Aorta (tissue), 5 donors: Measurements from ENCODE around the gene TARBP2. TPM values are rescaled to one million over a fixed set of nuclear protein-coding genes. Genes with fewer than 3 reads are reported as not detected.
A peak's percentile ranks its signal among the peaks of the same experiment; 100 is the strongest.

Source experiments
- ATAC-seq: fragments of 200-7000 bp; cut with Tn5 transposase; one replicate; pipeline ENCODE4 v1.9.1; 2022; ENCODE audit warnings: moderate library complexity; ENCODE audit not compliant: low FRiP score
- DNase-seq, 2 donors: peaks; one replicate each; pipeline ENCODE4 v3.0.0-alpha.2; 2020
- H3K27ac ChIP-seq, 2 donors: one replicate each; pipeline ENCODE4 v1.5.1; 2013; ENCODE audit warnings: low read length in 2 of 2, mild to moderate bottlenecking in 2 of 2, moderate library complexity in 2 of 2, control low read depth in 1 of 2, inconsistent platforms in 1 of 2, low read depth in 1 of 2
- H3K27me3 ChIP-seq, 2 donors: one replicate each; pipeline ENCODE4 v1.6.1; 2013; ENCODE audit warnings: control low read depth in 1 of 2, low read length in 1 of 2, mild to moderate bottlenecking in 1 of 2, moderate library complexity in 1 of 2; ENCODE audit not compliant: insufficient read depth in 2 of 2, control insufficient read depth in 1 of 2
- H3K36me3 ChIP-seq, 2 donors: one replicate each; pipeline ENCODE4 v1.6.1; 2013; ENCODE audit warnings: control low read depth in 1 of 2, low read length in 1 of 2, mild to moderate bottlenecking in 1 of 2; ENCODE audit not compliant: insufficient read depth in 2 of 2, control insufficient read depth in 1 of 2
- H3K4me1 ChIP-seq, 2 donors: one replicate each; pipeline ENCODE4 v1.6.1; 2013; ENCODE audit warnings: low read length in 2 of 2, control low read depth in 1 of 2, mild to moderate bottlenecking in 1 of 2, moderate library complexity in 1 of 2; ENCODE audit not compliant: insufficient read depth in 2 of 2, control insufficient read depth in 1 of 2
- H3K4me3 ChIP-seq, 2 donors: one replicate each; pipeline ENCODE4 v1.5.1; 2013; ENCODE audit warnings: low read length in 2 of 2, control low read depth in 1 of 2, mild to moderate bottlenecking in 1 of 2
- H3K9me3 ChIP-seq: one replicate; pipeline ENCODE4 v1.6.1; 2013; ENCODE audit warnings: mild to moderate bottlenecking, low read length; ENCODE audit not compliant: control insufficient read depth
- WGBS, 2 donors: extraction: QIAGEN DNeasy Blood & Tissue Kit; methylation state at CpG; one replicate each; pipeline ENCODE4 v1.1.7; 2013; 5-methylcytosine and 5-hydroxymethylcytosine counted together
- intact Hi-C, 2 donors: fragments of 100-400 bp; cut with DNase I; formaldehyde crosslinking; loops; one replicate each; pipeline versions ENCODE4 v1.14.2 to v1.15.0; 2022
- polyA plus RNA-seq, 2 donors: library from polyadenylated mRNA; stranded (reverse); fragments of 200-250 nt; gene quantifications; one replicate each; pipeline ENCODE4 v1.2.3, GENCODE V29; 2013
- total RNA-seq, 2 donors: library from RNA; stranded (reverse); fragmentation: NEBNext Ultra II Directional; extraction: Animal tissue kit (Norgen Biotek cat#: 25700); gene quantifications; one replicate each; pipeline ENCODE4 v1.2.1, GENCODE V29; 2021
- donor health status: healthy with polysubstance abuse.
- donor health status: Bipolar disorder and iron deficiency.
- donor health status: DM: no; HTN: no; CAD: no.
- donor health status: DM: no; HTN: no; CAD: no.
- donor health status: DM: yes; HTN: yes; CAD: no.

The TARBP2 gene
- total and polyA plus RNA-seq, 4 donors = 8.8 to 36.3 (median 17.0) TPM

DNA sequence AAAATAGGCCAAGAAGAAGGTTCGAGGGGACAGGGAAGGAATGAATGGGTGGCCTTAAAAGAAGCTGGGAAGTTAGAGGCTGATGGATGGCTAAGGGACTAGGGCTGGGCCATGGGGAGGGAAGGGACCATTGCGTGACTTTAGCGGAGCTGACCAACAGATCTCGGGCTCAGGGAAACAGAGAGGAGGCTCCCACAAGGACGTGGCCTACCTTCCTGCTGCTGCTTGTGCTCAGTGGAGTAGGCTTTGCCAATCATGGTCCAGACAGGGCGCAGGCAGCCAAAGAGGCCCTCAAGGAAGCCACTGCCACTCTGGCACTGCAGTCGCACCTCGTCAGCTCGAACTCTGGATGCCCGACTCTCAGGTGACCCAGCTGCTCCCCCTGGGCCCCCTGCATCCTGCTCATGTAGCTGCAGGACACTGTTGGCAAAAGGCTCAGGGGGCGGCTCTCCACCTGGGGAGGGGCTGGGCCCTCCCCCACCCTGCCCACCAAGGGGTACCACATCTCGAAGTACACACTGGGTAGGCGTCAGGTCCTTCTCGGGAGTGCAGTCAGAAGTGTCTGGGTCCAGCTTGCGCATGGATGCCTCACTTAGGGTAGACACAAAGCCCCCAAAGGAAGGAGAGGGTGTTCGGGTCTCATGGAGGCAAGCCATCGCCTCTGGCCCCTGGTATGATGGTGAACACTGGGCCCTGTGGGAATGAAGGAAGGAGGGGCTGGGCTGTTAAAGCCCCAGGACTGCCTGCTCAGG is 14.2 kb upstream of the TARBP2 start:
- H3K36me3 ChIP-seq = peaks cover 0 to under 1% of the 10 kb centered on the region in 2 donors

DNA sequence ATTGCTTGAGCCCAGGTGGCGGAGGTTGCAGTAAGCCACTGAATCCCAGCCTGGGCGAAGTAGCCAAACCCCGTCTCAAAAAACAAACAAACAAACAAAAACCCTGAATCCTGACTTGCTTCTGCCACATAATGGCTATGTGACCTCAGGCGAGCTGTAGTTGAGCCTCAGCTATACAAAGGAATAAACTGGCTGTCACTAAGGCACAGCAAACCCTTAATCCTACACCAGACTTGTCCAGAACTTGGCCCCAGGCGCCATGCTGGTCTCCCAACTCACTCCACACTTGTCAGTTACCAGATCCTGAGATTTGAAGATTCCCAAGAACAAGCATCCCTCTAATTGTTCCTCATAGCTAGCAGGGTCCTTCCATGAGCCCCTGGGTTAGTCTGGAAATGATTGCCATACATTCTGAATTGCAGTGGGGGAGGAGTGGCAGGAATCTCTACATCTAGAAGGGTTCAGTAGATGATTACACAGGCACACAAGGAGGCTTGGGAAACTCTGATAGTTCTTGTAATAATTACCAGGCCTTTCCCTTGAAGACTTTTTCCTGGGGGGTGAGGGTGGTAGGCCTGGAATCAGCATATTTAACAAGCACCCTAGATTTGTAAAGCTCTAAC is 11.7 kb upstream of the TARBP2 start:
- ATAC-seq (no peak), DNase-seq (peak in 1 of 2 donors; percentile 11)
- H3K27me3 ChIP-seq = no peaks in the 10 kb centered on the region
- H3K4me3 ChIP-seq = no peak overlapping the region
- intact Hi-C loops = loop anchor here in 1 of 2 donors (5.0 kb wide), 1 partner anchor 37 kb away; the partner anchor contains the start of gene PCBP2
- H3K9me3 ChIP-seq = no peaks in the 10 kb centered on the region
- no peaks in the 10 kb centered on the region for H3K36me3 ChIP-seq
- peaks cover 0 to 2% of the 10 kb centered on the region in 2 donors for H3K4me1 ChIP-seq
- WGBS, 2 donors = 91 to 96% methylated on average over 5 of the region's 5 CpGs
- H3K27ac ChIP-seq = no peak overlapping the region

More for the DNA sequence above, 14.2 kb upstream of the TARBP2 start:
- H3K4me1 ChIP-seq = no peaks in the 10 kb centered on the region
- WGBS, 2 donors = 75 to 76% methylated on average over 17 of the region's 17 CpGs
- H3K27ac ChIP-seq = no peak overlapping the region
- no peaks in the 10 kb centered on the region for H3K27me3 ChIP-seq
- no peaks in the 10 kb centered on the region for H3K9me3 ChIP-seq
- DNase-seq (no peak), ATAC-seq (no peak)
- H3K4me3 ChIP-seq = no peak overlapping the region
- intact Hi-C loops = loop anchor here in 1 of 2 donors (5.0 kb wide), 1 partner anchor 35 kb away; the partner anchor contains the start of gene PCBP2

DNA sequence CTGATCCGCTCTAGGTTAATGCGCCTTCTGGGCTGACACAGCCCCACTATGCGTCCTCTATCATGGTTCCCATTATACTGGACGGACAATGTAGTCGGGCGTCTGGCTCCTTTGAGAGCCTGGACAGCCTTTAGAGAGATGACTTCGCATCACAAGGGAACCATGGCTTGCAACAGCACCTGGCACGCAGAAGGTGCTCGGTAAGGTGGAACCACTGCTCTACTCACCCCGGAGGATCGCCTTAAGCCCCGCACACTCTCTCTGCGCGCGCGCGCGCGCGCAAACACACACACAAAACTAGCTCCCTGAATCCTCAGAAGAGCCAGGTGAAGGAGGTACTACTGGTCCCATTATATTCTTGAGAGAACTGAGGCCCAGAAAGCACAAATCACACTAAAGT is 8.9 kb upstream of the TARBP2 start:
- H3K27me3 ChIP-seq = no peaks in the 10 kb centered on the region
- H3K27ac ChIP-seq = no peak overlapping the region
- H3K4me3 ChIP-seq = peak overlapping the region in 1 of 2 donors; percentile 16
- no peak for ATAC-seq
- H3K4me1 ChIP-seq = peaks cover 0 to 2% of the 10 kb centered on the region in 2 donors
- no peaks in the 10 kb centered on the region for H3K9me3 ChIP-seq
- 34 to 45% methylated on average over 20 of the region's 20 CpGs for WGBS, 2 donors
- intact Hi-C loops = no loop called here
- H3K36me3 ChIP-seq = no peaks in the 10 kb centered on the region
- no peak for DNase-seq

DNA sequence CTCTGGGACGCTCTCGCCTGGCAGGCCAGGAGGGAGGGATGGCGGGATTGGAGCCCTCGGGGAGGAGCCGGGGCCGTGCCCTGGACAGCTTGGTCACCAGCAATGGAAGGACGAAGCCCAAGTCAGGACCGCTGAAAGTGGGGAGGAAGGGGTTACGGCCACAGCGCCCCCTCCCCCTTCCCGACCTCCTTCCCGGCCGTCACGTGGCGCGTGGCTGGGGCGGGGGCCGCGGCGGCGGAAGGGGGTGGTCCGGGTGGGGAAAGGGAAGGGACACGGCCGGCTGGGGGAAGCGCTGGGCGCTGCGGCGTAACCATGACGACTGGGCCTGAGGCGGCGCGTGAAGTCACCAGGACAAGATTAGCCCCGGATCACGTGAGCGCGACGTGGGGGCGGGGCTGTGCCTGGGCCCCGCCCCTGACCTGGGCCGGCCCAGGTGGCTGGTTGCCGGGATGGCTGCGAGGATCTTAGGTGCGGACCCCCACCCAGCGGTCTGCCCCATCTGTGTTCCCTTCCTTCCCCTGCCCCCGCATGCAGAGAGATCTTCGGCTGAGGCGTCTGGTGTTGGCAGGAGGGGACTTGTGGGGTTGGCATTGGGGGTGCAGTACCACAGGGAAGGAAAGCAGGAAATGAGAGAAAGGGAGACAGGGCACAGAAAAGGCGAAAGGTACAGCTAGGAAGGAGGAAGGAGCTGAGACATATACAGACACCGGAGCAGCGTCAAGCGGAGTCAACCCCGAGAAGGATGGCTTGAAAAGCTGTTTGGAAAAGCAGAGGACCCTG is 8.1 kb upstream of the TARBP2 start:
- Histone ChIP-seq H3K36me3 (no peaks in the 10 kb centered on the region), H3K4me1 (peaks cover 0 to 2% of the 10 kb centered on the region in 2 donors), H3K4me3 (peak overlapping the region in 1 of 2 donors; percentile 16), H3K27ac (peak overlapping the region in 1 of 2 donors; percentile 41), H3K27me3 (no peaks in the 10 kb centered on the region), H3K9me3 (no peaks in the 10 kb centered on the region)
- ATAC-seq = peak; percentile 96
- peak; percentile 96 to 97 for DNase-seq
- 1 to 2% methylated on average over 44 to 52 of the region's 52 CpGs for WGBS, 2 donors
- intact Hi-C loops = no loop called here

DNA sequence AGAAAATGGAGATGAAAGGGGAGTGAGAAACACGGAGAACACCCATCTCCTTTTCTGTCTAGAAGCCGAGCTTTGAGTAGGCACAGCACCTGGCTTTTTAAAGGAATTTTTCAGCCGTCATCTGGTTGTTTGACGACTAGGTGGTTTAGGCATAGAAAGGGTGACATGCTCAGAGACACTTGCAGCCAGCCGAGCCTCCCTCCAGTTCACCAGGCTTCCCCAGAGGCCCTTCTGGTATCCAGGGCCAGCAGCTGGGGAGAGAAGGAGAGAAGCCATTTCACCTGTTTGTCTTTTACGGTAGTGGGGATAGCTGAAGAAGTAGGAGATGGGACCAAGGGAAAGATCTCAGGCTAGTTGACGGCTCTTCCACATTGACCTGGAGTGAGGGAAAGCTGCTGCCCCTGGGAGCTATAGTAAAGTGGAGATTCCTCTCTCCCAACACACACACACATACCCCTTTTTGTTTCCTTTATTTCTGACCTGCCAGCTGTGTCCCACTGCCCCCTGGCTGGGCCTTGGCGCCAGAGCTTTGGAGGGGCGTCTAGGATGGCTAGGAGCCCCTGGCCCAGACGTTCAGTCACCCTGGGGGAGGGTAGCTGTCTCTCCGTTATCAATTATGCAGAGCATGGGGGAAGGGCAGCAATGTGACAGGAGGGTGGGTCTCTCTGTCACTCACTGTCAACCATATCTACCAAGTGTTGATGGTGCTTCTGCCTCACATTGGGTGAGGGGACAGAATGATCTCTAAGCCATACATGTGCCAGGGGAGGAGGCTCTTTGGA is 7.3 kb upstream of the TARBP2 start:
- intact Hi-C loops = no loop called here
- H3K27ac ChIP-seq = peak overlapping the region in 1 of 2 donors; percentile 41
- no peak overlapping the region for H3K4me3 ChIP-seq
- no peaks in the 10 kb centered on the region for H3K27me3 ChIP-seq
- DNase-seq (no peak), ATAC-seq (no peak)
- H3K36me3 ChIP-seq = no peaks in the 10 kb centered on the region
- 20% methylated on average over 11 of the region's 11 CpGs for WGBS, 2 donors
- H3K9me3 ChIP-seq = no peaks in the 10 kb centered on the region
- H3K4me1 ChIP-seq = peaks cover 0 to 2% of the 10 kb centered on the region in 2 donors

DNA sequence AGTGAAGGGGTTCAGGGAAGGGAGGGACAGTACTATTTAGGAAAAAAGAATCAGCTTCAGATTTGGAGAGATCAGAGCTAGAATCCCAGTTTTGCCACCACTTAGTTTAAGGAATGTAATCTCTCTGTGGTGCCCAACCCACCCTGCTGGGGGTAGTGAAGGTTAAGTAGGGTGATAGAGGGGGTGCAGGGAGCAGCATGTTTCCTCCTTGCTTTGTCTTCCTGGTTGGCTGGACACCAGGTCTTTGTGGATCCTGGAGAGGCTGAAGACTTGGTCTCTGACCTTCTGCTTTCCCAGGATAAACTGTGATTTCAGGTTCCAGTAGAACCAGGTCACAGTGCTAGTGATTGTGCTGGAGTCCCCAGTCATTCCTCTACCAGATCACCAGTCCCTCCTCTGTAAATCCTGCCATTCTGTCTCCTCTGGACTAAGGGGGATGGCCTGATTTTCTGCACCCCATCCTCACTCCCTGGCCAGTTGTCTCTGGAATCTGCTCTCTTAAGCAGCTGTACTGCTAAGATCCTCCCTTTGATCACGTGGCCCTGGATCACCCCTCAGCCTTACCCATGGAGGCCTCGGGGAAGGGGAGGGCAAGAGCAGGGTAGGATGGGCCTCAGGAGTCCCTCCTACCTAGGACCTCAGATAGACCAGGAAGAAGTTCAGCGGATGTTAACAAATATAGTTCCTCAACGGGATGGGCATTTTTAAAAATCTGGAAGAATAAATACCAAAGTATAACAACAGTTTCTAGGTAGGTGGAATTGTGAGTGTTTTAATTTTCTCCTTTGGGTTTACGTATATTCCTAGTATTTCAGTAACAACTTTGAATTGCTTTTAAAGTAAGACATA is 5.0 kb upstream of the TARBP2 start:
- WGBS, 2 donors = 50 to 52% methylated on average over 5 of the region's 5 CpGs

DNA sequence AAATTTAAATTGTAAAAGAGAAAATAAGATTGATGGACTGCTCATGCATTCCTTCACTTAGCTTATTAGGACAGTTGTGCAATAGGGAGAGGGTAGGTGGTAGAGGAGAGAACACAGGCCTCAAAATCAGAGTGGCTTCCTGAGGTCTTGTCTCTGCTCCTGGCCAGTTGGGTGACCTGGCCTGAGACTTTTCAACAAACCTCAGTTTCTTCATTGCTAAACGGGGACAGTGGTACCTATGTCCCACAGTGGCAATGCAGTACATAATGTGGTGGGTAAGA is 4.4 kb upstream of the TARBP2 start:
- intact Hi-C loops = no loop called here
- Histone ChIP-seq H3K27ac (no peak overlapping the region), H3K36me3 (no peaks in the 10 kb centered on the region), H3K27me3 (no peaks in the 10 kb centered on the region), H3K9me3 (no peaks in the 10 kb centered on the region), H3K4me1 (peaks cover 0 to 2% of the 10 kb centered on the region in 2 donors), H3K4me3 (no peak overlapping the region)
- no peak for DNase-seq
- ATAC-seq = no peak
- WGBS, 2 donors = 79 to 81% methylated on average over 1 of the region's 1 CpG

More for the DNA sequence above, 5.0 kb upstream of the TARBP2 start:
- H3K4me3 ChIP-seq = no peak overlapping the region
- H3K9me3 ChIP-seq = no peaks in the 10 kb centered on the region
- H3K36me3 ChIP-seq = no peaks in the 10 kb centered on the region
- no peak for ATAC-seq
- H3K27ac ChIP-seq = no peak overlapping the region
- no peaks in the 10 kb centered on the region for H3K27me3 ChIP-seq
- DNase-seq = peak; percentile 69 to 80
- intact Hi-C loops = no loop called here
- H3K4me1 ChIP-seq = peaks cover 0 to 2% of the 10 kb centered on the region in 2 donors
